NCI-H187 treated with DMSO at 0.1 percent for 48 hours (cell line): Measurements from ENCODE around the gene IFNA13.
"Not testable (repeated sequence)": the region's sequence is repeated elsewhere in the genome, so short reads cannot be mapped to it uniquely, and the experiment has no call there.

Source experiments
- DNase-seq: peaks from one replicate; lab custom pipeline; 2025; lab: John Stamatoyannopoulos, UW

Gene IFNA13

GRCh38 chr9:21367957-21368356, at the start of gene IFNA13:
Gene IFNA13, minus strand, starts transcription at chr9:21368057. Its CDS starts 47 bp downstream, at chr9:21368010.
- no peak for DNase-seq

- no peak for DNase-seq
Observed at GRCh38 chr9:21415493-21416267, 47.8 kb upstream of the IFNA13 start.

GRCh38 chr9:21414220-21414940, 46.5 kb upstream of the IFNA13 start:
- DNase-seq: no peak

- no peak for DNase-seq
Observed at GRCh38 chr9:21413624-21414023, 45.8 kb upstream of the IFNA13 start.

GRCh38 chr9:21413151-21413550, 45.3 kb upstream of the IFNA13 start:
- DNase-seq: no peak

GRCh38 chr9:21412107-21412506, 44.2 kb upstream of the IFNA13 start:
- DNase-seq: no peak

GRCh38 chr9:21408817-21409216, 41.0 kb upstream of the IFNA13 start, which contains the start of gene IFNA8:
Gene IFNA8, plus strand, starts transcription at chr9:21409117. Its CDS starts 60 bp downstream, at chr9:21409177.
- no peak for DNase-seq

GRCh38 chr9:21404146-21404545, 36.3 kb upstream of the IFNA13 start:
- no peak for DNase-seq

GRCh38 chr9:21402386-21403251, 34.8 kb upstream of the IFNA13 start:
- no peak for DNase-seq

GRCh38 chr9:21399956-21400355, 32.1 kb upstream of the IFNA13 start:
- DNase-seq: no peak

GRCh38 chr9:21398955-21399489, 31.2 kb upstream of the IFNA13 start:
- no peak for DNase-seq

GRCh38 chr9:21395778-21396717, 28.2 kb upstream of the IFNA13 start:
- no peak for DNase-seq

- no peak for DNase-seq
Observed at GRCh38 chr9:21392270-21392669, 24.4 kb upstream of the IFNA13 start.

GRCh38 chr9:21385131-21385670, 17.3 kb upstream of the IFNA13 start, which contains the start of gene IFNA2:
Gene IFNA2, minus strand, starts transcription at chr9:21385398. Its CDS starts 69 bp downstream, at chr9:21385329.
- DNase-seq: no peak

GRCh38 chr9:21383627-21384026, 15.8 kb upstream of the IFNA13 start:
- no peak for DNase-seq

- peak; percentile 27 for DNase-seq
Observed at GRCh38 chr9:21381448-21382339, 13.8 kb upstream of the IFNA13 start.

- not testable (repeated sequence) for DNase-seq
Observed at GRCh38 chr9:21371467-21371866, 3.6 kb upstream of the IFNA13 start.

- DNase-seq: not testable (repeated sequence)
Observed at GRCh38 chr9:21367169-21367568, 688 bp downstream of the IFNA13 start.

- DNase-seq: no peak
Observed at GRCh38 chr9:21362287-21362686, 5.6 kb downstream of the IFNA13 start.
